HCT116 (cell line): ENCODE measurements around the gene SAMD4B.

Experiments
- CTCF ChIP-seq, 3 experiments: fragments of 200-600 bp in 1 of 3; sonication (generic) in 1 of 3; IDR thresholded peaks in 2 of 3; conservative IDR thresholded peaks in 1 of 3; 2 replicates each; pipeline ENCODE4 v1.5.1; 2012 to 2017; ENCODE audit warnings: low read depth in 2 of 3, low read length in 2 of 3, antibody characterized with exemption in 1 of 3, borderline replicate concordance in 1 of 3, control low read depth in 1 of 3, mild to moderate bottlenecking in 1 of 3, mixed read lengths in 1 of 3, mixed run types in 1 of 3, moderate library complexity in 1 of 3; ENCODE audit not compliant: insufficient read depth in 1 of 3
- ELF1 ChIP-seq: IDR thresholded peaks from 2 replicates; pipeline ENCODE4 v1.6.1; 2012; ENCODE audit warnings: low read depth, borderline replicate concordance
- RAD21 ChIP-seq: IDR thresholded peaks from 2 replicates; pipeline ENCODE4 v1.6.1; 2012; ENCODE audit warnings: low read depth, mild to moderate bottlenecking

- TF ChIP-seq ELF1 (no peak), CTCF (IDR thresholded peaks at IDR 0.05 in 2 of 3, conservative IDR thresholded peaks at IDR 0.05 in 1 of 3; ENCODE audit: borderline replicate concordance in 1 of 3, insufficient read depth in 1 of 3, low read depth in 2 of 3, low read length in 2 of 3) (no peak), RAD21 (no peak)
These were observed 81.3 kb downstream of the SAMD4B start for GRCh38 chr19:39423258-39424086.
